Stimulated activated CD4-positive, alpha-beta T cell treated with anti-CD3 and anti-CD28 coated beads, Interleukin-1b, Interleukin-23, amount 100 ng/mL, for 1 hour (primary cell): ENCODE results near the gene TEAD1.

Experiments
- DNase-seq, 2 donors: peaks; one replicate each; pipeline ENCODE4 v3.0.0-alpha.2; 2020; ENCODE audit warnings: low read depth in 2 of 2

Gene TEAD1

GRCh38 chr11:12897867-12898266 is 223.6 kb downstream of the TEAD1 start:
- DNase-seq, result no peak

GRCh38 chr11:12900496-12900895 is 226.3 kb downstream of the TEAD1 start:
- no peak for DNase-seq

- no peak for DNase-seq
Observed at GRCh38 chr11:12901272-12901671, 227.1 kb downstream of the TEAD1 start.

- no peak for DNase-seq
Observed at GRCh38 chr11:12901874-12902481, 227.8 kb downstream of the TEAD1 start.

- DNase-seq, result no peak
Observed at GRCh38 chr11:12902791-12903486, 228.7 kb downstream of the TEAD1 start.

- no peak for DNase-seq
Observed at GRCh38 chr11:12905435-12905834, 231.2 kb downstream of the TEAD1 start.

- no peak for DNase-seq
Observed at GRCh38 chr11:12906501-12906900, 232.3 kb downstream of the TEAD1 start.

- DNase-seq, result no peak
Observed at GRCh38 chr11:12909879-12910278, 235.7 kb downstream of the TEAD1 start.

GRCh38 chr11:12914400-12914912 is 240.2 kb downstream of the TEAD1 start:
- no peak for DNase-seq

GRCh38 chr11:12915093-12915492 is 240.9 kb downstream of the TEAD1 start:
- no peak for DNase-seq

GRCh38 chr11:12917822-12918221 is 243.6 kb downstream of the TEAD1 start:
- DNase-seq, result no peak

GRCh38 chr11:12918667-12919066 is 244.4 kb downstream of the TEAD1 start:
- DNase-seq, result no peak

GRCh38 chr11:12922418-12922817 is 248.2 kb downstream of the TEAD1 start:
- DNase-seq, result no peak

GRCh38 chr11:12922980-12923507 is 248.8 kb downstream of the TEAD1 start:
- no peak for DNase-seq

GRCh38 chr11:12924650-12925049 is 250.4 kb downstream of the TEAD1 start:
- DNase-seq, result no peak

- DNase-seq, result no peak
Observed at GRCh38 chr11:12925520-12925919, 251.3 kb downstream of the TEAD1 start.

GRCh38 chr11:12927221-12927620 is 253.0 kb downstream of the TEAD1 start:
- DNase-seq, result no peak

GRCh38 chr11:12927886-12928285 is 253.7 kb downstream of the TEAD1 start:
- no peak for DNase-seq

GRCh38 chr11:12930850-12931249 is 256.6 kb downstream of the TEAD1 start:
- no peak for DNase-seq

GRCh38 chr11:12932485-12932884 is 258.3 kb downstream of the TEAD1 start:
- DNase-seq, result no peak

- no peak for DNase-seq
Observed at GRCh38 chr11:12936200-12936599, 262.0 kb downstream of the TEAD1 start.

- DNase-seq, result no peak
Observed at GRCh38 chr11:12938590-12939247, 264.5 kb downstream of the TEAD1 start.

- no peak for DNase-seq
Observed at GRCh38 chr11:12941671-12942070, 267.4 kb downstream of the TEAD1 start.
